ENCODE results near the gene MAMDC4.
"Not testable (repeated sequence)": the region's sequence is repeated elsewhere in the genome, so short reads cannot be mapped to it uniquely, and the experiment has no call there.

MAMDC4 gene

DNA sequence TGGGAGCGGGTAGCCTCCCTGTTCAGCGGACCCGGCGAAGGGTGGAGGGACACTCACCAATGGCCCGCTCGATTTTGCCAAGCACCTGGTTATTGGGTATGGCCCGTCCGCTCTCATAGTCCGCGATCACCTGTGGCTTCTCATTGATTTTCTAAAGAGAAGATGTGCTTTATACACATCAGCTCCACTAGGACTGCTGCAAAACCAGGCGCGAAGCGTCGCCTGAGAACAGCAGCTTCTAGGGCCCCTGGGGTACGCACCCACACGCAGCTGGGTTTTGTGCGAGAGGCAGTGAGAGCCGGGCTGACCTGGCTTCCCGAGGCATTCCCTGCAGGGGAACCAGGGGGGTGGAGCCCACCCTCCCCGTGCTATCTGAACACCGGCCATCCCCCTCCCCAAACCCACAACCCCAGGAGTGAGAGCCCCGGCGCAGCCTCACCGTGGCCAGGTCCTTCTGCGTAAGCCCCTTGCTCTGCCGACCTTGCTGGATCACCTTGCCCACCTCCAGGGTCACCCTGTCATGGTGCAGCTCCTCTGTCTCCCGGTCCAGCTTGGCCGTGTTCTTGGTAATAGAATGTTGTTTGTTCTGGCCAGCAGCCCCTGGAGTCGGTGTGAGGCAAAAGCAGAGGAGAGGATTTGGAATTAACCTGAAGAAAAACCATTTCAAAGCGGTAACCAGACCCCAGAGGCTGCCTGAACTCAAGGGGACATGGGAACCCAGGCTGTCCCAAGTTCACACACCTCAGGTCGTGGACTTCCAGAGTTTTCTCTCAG lies 10.9 kb downstream of the MAMDC4 start:
- DNase-seq = no peak
- TF ChIP-seq GATA1 (IDR thresholded peaks at IDR 0.05; ENCODE audit: low read depth, low read length) = no peak
- no peak for TF ChIP-seq POLR2A (IDR thresholded peaks at IDR 0.05; ENCODE audit: low read length)

DNA sequence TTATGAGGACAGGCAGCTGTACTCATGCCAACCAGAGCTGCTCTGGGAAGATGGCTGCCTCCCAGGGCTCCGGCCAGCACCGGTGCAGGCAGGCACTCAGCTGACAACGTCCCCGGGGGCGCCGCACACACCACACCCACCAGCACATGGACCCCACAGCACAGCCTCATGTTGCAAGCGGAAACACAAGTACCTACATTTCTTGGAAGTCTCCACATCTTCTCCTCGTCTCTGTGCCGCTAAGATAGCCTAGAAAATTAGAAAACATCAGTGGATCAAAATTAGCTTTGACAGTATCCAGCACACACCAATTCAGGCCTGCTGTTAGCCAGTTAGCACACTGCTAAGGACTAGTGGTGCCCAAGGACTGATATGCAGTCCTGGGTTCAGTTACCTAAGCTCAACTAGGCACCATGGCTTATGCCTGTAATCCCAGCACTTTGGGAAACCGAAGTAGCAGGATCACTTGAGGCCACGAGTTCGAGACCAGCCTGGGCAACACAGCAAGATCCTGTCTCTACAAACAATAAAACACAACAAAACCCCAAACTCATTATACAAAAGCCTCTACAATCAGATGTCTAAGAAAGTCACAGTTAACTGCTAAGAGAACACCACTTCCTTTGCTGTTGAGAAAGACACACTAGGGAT lies 11.6 kb downstream of the MAMDC4 start:
- no peak for TF ChIP-seq POLR2A (IDR thresholded peaks at IDR 0.05; ENCODE audit: low read length)
- TF ChIP-seq GATA1 (IDR thresholded peaks at IDR 0.05; ENCODE audit: low read depth, low read length) = no peak
- no peak for DNase-seq

DNA sequence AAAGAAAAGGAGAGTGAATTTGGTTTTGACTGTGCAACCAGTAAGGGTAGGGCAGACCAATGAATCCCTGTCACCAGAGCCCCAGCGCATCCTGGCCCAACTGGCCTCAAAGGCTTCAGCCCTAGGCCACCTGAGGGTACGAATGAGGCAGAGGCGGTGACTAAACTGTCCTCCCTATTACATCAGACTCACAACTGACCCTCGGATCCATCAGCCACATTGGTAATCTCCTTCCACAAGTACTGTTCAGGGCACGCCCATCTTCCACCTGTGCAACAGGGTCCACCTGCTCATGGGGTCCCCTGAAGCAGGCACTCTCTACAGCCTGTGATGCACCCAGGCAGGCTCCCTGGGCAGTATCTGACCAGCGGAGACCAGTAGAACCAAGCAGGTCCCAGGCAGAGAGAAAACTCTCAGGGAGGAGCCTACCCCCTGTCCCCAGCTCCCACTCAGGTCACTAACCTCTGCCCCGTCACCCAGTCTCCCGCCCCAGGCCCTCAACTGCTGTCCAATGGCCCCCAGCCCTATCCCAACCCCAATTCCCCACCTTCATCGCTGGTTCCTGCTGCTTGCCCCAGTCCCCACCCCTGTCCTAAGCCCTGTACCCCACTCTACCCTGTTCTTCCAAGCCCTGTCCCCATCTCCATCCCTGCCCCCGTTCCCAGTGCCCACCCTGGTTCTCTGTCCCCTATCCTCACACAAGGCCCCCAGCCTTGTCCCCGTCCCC lies 13.1 kb downstream of the MAMDC4 start:
- no peak for DNase-seq
- TF ChIP-seq GATA1 (IDR thresholded peaks at IDR 0.05; ENCODE audit: low read depth, low read length) (no peak), POLR2A (IDR thresholded peaks at IDR 0.05; ENCODE audit: low read length) (no peak)

DNA sequence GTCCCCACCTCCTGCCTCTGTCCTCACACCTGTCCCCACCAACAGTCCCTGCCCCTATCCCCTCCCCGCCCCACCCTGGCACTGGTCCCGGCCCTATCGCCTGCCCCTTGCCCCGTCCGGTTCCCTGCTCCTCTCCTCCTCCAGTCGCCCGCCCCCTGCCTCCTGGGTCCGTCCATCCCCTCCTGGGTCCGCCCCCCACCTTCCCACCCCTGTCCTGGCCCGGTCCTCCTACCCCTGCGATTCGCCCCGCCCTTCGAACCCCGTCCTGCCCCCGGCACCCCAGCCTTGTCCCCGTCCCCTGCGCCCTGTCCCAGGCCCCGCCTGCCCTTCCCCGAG lies 13.6 kb downstream of the MAMDC4 start:
- no peak for TF ChIP-seq GATA1 (IDR thresholded peaks at IDR 0.05; ENCODE audit: low read depth, low read length)
- no peak for TF ChIP-seq POLR2A (IDR thresholded peaks at IDR 0.05; ENCODE audit: low read length)
- no peak for DNase-seq

DNA sequence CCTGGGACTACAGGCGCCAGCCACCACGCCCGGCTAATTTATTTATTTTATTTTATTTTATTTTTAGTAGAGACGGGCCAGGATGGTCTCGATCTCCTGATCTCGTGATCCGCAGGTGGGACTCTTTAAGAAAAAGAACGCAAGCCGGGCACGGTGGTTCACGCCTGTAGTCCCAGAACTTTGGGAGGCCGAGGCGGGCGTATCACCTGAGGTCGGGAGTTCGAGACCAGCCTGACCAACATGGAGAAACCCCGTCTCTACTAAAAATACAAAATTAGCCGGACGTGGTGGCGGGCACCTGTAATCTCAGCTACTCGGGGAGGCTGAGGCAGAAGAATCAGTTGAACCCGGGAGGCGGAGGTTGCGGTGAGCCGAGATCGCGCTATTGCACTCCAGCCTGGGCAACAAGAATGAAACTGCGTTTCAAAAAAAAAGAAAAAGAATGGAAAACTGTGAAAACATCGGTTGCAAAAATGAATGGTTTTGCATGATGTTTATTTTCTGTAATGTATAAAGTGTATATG lies 14.8 kb downstream of the MAMDC4 start:
- DNase-seq = not testable (repeated sequence)

DNA sequence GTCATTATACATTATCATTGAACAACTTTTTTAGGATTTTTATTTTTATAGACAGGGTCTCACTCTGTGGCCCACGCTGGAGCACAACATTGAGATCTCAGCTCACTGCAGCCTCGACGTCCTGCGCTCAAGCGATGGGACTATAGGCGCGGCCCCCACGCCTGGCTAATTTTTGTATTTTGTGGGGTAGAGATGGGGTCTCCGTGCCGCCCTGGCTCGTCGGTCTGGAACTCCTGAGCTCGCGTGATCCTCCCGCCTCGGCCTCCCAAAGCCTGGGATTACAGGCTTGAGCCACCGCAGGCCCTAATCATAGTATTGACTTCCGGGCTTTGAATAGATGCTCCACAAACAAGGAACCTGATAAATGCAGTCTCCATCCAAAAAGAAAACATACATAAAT lies 15.3 kb downstream of the MAMDC4 start:
- no peak for DNase-seq
- no peak for TF ChIP-seq GATA1 (IDR thresholded peaks at IDR 0.05; ENCODE audit: low read depth, low read length)
- TF ChIP-seq POLR2A (IDR thresholded peaks at IDR 0.05; ENCODE audit: low read length) = no peak

DNA sequence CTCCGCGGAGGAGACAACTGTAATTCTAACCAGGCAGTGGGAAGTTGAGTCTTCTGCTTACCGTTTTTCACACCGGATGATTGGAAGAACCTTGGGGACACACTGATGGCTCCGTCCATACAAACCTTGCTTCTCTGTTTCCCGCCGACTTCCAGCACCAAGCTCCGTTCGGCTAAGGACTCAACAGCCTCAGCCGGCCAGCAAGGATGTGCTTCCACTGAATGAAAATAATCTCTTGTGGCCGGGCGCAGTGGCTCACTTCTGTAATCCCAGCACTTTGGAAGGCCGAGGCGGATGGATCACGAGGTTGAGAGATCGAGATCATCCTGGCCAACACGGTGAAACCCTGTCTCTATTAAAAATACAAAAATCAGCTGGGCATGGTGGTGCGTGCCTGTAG lies 15.8 kb downstream of the MAMDC4 start:
- TF ChIP-seq POLR2A (IDR thresholded peaks at IDR 0.05; ENCODE audit: low read length) = no peak
- no peak for TF ChIP-seq GATA1 (IDR thresholded peaks at IDR 0.05; ENCODE audit: low read depth, low read length)
- DNase-seq = no peak

DNA sequence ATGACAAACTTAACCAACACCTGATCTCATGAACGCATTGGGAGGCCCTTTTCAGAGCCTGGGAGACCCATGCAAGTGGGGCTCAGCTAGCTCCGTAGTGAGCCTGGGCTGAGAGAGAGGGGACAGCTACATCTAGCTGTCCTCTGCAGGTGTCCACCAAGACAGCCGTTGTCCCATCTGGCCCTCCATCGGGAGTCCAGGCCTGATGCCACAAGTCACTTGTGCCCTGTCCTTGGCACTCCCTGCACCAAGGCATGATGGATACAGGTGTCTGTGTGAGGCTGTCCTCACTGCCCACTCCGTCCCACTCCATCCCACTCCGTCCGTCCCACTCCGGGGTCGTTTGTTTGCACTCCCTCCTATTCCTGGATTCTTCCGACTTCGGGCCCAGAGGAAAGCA lies 16.5 kb downstream of the MAMDC4 start:
- DNase-seq = no peak
- TF ChIP-seq POLR2A (IDR thresholded peaks at IDR 0.05; ENCODE audit: low read length) (no peak), GATA1 (IDR thresholded peaks at IDR 0.05; ENCODE audit: low read depth, low read length) (no peak)

DNA sequence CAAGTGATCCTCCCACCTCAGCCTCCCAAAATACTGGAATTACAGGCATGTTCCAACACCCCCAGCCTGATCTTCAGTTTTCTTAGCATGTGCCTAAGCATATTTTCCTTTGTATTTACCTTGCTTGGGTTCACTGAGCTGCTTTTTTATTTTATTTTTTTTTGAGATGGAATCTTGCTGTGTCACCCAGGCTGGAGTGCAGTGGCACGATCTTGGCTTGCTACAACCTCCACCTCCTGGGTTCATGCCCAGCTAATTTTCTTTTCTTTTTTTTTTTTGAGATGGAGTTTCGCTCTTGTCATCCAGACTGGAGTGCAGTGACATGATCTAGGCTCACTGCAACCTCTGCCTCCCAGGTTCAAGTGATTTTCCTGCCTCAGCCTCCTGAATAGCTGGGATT lies 17.5 kb downstream of the MAMDC4 start:
- not testable (repeated sequence) for DNase-seq

DNA sequence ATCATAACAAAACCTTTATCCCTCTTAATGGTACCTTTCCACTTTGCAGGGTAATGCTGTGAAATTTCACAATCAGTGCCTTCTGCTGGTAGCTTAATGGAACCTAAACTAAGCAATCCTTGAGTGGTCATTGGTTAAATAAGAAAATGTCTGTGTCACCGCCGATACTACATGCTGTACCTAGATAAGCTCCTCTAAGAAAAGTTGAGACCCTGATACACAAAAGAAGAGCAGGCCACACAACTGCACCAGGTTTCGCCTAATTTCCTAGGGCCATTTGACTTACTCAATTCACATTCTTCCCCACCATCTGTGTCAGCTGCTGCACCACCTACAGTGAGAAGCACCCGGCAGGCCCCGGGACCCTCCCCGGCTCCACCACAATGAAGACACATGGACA lies 23.0 kb downstream of the MAMDC4 start:
- TF ChIP-seq POLR2A (IDR thresholded peaks at IDR 0.05; ENCODE audit: low read length) (no peak), GATA1 (IDR thresholded peaks at IDR 0.05; ENCODE audit: low read depth, low read length) (no peak)
- peak in 1 of 2 experiments; percentile 38 for DNase-seq

DNA sequence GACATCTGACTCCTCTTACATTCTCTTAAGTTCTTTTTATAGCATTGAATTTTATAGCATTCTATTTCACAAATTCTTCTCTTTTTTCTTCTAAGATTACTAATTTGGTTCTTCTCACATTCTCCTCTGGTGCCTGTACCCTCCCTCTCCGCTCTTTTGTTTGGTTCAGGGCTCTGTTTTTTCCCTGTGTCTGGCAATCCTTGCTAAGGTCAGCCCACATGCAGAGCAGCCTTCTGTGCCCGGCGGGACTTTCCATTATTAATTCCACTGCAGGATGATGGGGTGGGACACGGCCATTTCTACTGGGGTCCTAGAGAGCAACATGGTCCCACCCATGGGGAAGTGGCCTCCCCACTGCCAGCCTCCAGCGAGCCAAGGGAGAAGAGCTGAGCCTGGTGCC lies 24.3 kb downstream of the MAMDC4 start:
- no peak for DNase-seq
- TF ChIP-seq GATA1 (IDR thresholded peaks at IDR 0.05; ENCODE audit: low read depth, low read length) = no peak
- no peak for TF ChIP-seq POLR2A (IDR thresholded peaks at IDR 0.05; ENCODE audit: low read length)

DNA sequence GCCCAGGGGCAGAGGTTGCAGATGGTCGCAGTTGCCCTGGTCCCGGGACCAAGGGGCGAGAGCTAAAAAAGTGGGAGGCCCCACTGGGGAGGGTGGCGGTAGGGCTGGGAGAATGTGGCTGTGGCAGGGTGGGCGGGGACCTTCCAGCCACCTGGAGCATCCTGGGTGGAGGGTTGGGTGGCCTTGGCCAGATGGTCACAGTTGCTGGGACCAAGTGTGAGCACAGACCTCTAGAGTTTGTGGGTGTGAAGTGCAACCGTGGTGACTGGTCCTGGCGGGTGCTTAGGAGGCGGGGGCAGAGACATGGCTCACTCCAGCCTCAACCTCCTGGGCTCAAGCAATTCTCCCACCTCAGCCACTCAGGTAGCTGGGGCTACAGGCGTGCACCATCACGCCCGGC lies 28.5 kb downstream of the MAMDC4 start:
- DNase-seq = no peak
- TF ChIP-seq GATA1 (IDR thresholded peaks at IDR 0.05; ENCODE audit: low read depth, low read length) (no peak), POLR2A (IDR thresholded peaks at IDR 0.05; ENCODE audit: low read length) (no peak)

DNA sequence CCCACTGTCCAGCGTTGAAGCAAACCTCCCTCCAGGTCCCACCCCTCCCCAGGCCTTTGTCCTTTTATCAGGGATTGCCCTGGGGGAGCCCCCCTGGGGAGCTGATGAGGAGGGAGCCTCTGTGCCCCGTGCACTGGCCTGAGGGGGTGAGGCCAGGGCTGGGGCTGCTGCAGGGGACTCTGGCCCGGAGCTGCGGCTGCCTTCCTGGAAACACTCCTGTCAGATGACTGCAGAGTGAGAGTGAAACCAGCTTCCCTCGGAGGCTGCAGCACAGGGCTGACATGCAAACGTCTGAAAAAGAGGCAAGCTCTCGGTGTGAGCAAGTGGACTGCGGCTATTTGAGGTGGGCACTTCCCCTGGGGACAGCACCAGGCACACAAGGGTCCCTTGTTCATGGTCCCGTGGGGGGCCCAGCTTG lies 29.6 kb downstream of the MAMDC4 start:
- peak in 1 of 2 experiments; percentile 28 for DNase-seq
- TF ChIP-seq POLR2A (IDR thresholded peaks at IDR 0.05; ENCODE audit: low read length) = no peak
- TF ChIP-seq GATA1 (IDR thresholded peaks at IDR 0.05; ENCODE audit: low read depth, low read length) = no peak

DNA sequence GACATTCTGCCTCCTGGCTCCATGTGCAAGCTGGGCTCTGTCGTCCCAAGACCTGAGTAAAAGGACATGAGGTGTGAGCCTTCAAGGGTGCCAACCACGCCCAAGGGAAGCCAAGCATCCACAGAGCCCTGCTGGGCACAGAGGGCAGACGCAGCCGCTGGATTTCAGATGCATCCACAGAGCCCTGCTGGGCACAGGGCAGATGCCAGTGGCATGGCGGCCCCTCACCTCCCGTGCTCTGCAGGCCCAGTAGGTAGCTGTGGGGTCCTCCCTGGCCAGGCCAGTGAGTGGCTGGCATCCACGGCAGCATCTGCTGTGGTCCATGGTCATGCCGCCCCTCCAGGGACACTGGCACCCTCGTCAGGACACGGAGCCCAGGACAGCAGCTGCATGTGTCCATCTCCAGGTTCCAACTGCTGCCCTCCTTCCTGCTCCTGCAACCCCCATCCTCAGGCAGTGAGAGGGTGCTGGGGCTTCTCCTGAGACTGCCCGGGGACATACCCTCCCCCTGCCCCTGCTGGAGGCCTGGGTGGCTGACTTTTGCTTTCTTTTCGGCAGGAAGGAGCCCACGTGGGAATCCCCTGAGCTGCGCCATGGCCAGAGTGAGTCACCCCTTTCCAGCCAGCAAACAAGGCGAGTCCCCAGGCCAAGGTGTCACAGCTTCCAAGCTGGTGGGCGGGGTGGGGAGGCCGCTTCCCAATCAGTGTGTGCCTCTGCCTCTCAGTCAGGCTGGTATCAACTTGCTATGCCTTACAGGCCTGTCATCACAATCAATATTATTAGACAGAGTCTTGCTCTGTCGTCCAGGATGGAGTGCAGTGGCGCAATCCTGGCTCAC lies 30.2 kb downstream of the MAMDC4 start:
- TF ChIP-seq POLR2A (IDR thresholded peaks at IDR 0.05; ENCODE audit: low read length) (no peak), GATA1 (IDR thresholded peaks at IDR 0.05; ENCODE audit: low read depth, low read length) (no peak)
- DNase-seq = peak in 1 of 2 experiments; percentile 44

DNA sequence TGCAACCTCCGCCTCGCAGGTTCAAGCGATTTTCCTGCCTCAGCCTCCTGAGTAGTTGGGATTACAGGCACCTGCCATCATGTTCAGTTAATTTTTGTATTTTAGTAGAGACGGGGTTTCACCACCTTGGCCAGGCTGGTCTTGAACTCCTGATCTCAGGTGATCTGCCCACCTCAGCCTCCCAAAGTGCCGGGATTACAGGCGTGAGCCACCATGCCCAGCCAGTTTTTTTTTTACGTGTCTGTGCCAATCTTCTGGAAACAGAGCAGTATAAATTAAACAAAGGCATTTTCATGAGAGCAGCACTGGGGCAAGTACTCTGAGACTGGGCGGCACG lies 30.8 kb downstream of the MAMDC4 start:
- DNase-seq = not testable (repeated sequence)

DNA sequence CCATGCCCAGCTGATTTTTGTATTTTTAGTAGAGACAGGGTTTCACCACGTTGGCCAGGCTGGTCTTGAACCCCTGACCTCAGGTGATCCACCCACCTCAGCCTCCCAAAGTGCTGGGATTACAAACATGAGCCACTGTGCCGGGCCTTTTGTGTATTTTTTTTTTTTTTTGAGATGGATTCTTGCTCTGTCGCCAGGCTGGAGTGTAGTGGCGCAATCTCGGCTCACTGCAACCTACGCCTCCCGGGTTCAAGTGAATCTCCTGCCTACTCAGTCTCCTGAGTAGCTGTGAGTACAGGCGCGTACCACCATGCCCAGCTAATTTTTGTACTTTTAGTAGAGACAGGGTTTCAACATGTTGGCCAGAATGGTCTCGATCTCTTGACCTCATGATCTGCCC lies 31.5 kb downstream of the MAMDC4 start:
- not testable (repeated sequence) for DNase-seq

Data from erythroblast (primary cell).